K562 (cell line): Measurements from ENCODE around the gene OGDH. TPM values are rescaled to one million over a fixed set of nuclear protein-coding genes. Genes with fewer than 3 reads are reported as not detected.

Source experiments
- ADNP ChIP-seq: fragments of 200-800 bp; sonication (Bioruptor generic); IDR thresholded peaks from 2 replicates; pipeline ENCODE4 v1.6.1; 2016; ENCODE audit warnings: missing genetic modification characterization, missing compliant biosample characterization
- CCNT2 ChIP-seq: IDR thresholded peaks from 2 replicates; pipeline ENCODE4 v1.6.1; 2011; ENCODE audit warnings: borderline replicate concordance, low read depth, mild to moderate bottlenecking, moderate library complexity, mixed read lengths, low read length; ENCODE audit not compliant: insufficient read length; ENCODE audit errors: extremely low read depth
- ETS2 ChIP-seq: IDR thresholded peaks from 2 replicates; pipeline ENCODE4 v1.6.1; 2016; ENCODE audit warnings: borderline replicate concordance, missing genetic modification characterization, mild to moderate bottlenecking, moderate library complexity, missing compliant biosample characterization; ENCODE audit not compliant: poor library complexity, severe bottlenecking
- HCFC1 ChIP-seq: IDR thresholded peaks from 2 replicates; pipeline ENCODE4 v1.6.1; 2012; ENCODE audit warnings: low read depth, low read length, improper control_type of control experiment
- KDM4B ChIP-seq, 2 experiments: fragments of 450-650 bp in 1 of 2; sonication (generic) in 1 of 2; IDR thresholded peaks; 2 replicates each; pipeline ENCODE4 v1.6.1; 2016 to 2017; ENCODE audit warnings: borderline replicate concordance in 2 of 2, antibody characterized with exemption in 1 of 2, low read depth in 1 of 2, mild to moderate bottlenecking in 1 of 2
- KLF13 ChIP-seq: fragments of 450-650 bp; IDR thresholded peaks from 2 replicates; pipeline ENCODE4 v1.6.1; 2016; ENCODE audit warnings: missing genetic modification characterization, low read depth, mild to moderate bottlenecking, missing compliant biosample characterization, moderate library complexity, borderline replicate concordance
- NBN ChIP-seq: fragments of 450-650 bp; IDR thresholded peaks from 2 replicates; pipeline ENCODE4 v1.6.1; 2016; ENCODE audit warnings: low read depth, mild to moderate bottlenecking
- POLR2AphosphoS5 ChIP-seq: IDR thresholded peaks from 2 replicates; pipeline ENCODE4 v1.6.1; 2011; ENCODE audit warnings: mild to moderate bottlenecking, low read depth, low read length, moderate library complexity; ENCODE audit not compliant: control insufficient read depth, insufficient read depth
- POLR2H ChIP-seq: IDR thresholded peaks from 2 replicates; pipeline ENCODE4 v1.6.1; 2016; ENCODE audit warnings: missing genetic modification characterization, low read depth, mild to moderate bottlenecking, control low read depth, missing compliant biosample characterization, moderate library complexity
- PRDM10 ChIP-seq: fragments of 450-650 bp; IDR thresholded peaks from 2 replicates; pipeline ENCODE4 v1.6.1; 2018; ENCODE audit not compliant: partially characterized antibody
- TBP ChIP-seq: optimal IDR thresholded peaks from 2 replicates; pipeline ENCODE3; 2011; ENCODE audit warnings: low read depth, low read length, improper control_type of control experiment
- polyA plus RNA-seq, 8 experiments: library from polyadenylated mRNA; depleted of rRNA in 4 of 8; stranded (reverse) in 5 of 8; unstranded in 3 of 8; fragments of >200 nt; fragmentation: Nextera tagmentation in 2 of 8; fragmentation: Illumina TruSeq in 1 of 8; extraction: Ambion mirVana in 2 of 8; extraction: Trizol in 1 of 8; gene quantifications; 2 replicates each; pipeline versions ENCODE4 v1.2.1 to v1.2.3, GENCODE V29; 2011 to 2014; ENCODE audit warnings: inconsistent platforms in 1 of 8, missing spikeins in 1 of 8
- total RNA-seq, 7 experiments: library from RNA; depleted of rRNA in 6 of 7; stranded (reverse); fragments of >200 nt in 6 of 7; fragmentation: Illumina TruSeq in 2 of 7; extraction: Trizol in 2 of 7; gene quantifications; 2 replicates each; pipeline versions ENCODE4 v1.2.1 to v1.2.3, GENCODE V29; 2011 to 2021; ENCODE audit warnings: low replicate concordance in 1 of 7
- TF ChIP-seq, protein P1 (sequence below), 2 experiments: fragments of 450-650 bp; formaldehyde crosslinking in 1 of 2; IDR thresholded peaks; 2 replicates each; pipeline versions ENCODE4 v1.4.0 to v1.6.1; 2014 to 2020; ENCODE audit warnings: mild to moderate bottlenecking in 2 of 2, borderline replicate concordance in 1 of 2, low read depth in 1 of 2

Gene OGDH
- total and polyA plus RNA-seq, 9 of the 15 experiments (the other 6 are each of a cell fraction or from before 2014, with no cell fraction given), result 3.1 to 80.3 (median 23.5) TPM

GRCh38 chr7:44748045-44748947 lies 141.9 kb downstream of the OGDH start, which contains the start of gene ZMIZ2 (continued):
- TF ChIP-seq TBP (peak; percentile 60), KDM4B (IDR thresholded peaks at IDR 0.05; ENCODE audit: borderline replicate concordance in 2 of 2, low read depth in 1 of 2) (peak in 1 of 2 experiments; percentile 68; a peak in 1 of 4 replicates), NBN (peak; percentile 27; the same call in 1 of the 2 replicates), ETS2 (tag) (no peak), CCNT2 (peak; percentile 78), ADNP (no peak), HCFC1 (peak; percentile 61), POLR2AphosphoS5 (peak; percentile 51), POLR2H (tag) (peak; percentile 81), PRDM10 (peak; percentile 38), KLF13 (tag) (peak; percentile 21; the same call in 1 of the 2 replicates)
- TF ChIP-seq, protein P1, sequence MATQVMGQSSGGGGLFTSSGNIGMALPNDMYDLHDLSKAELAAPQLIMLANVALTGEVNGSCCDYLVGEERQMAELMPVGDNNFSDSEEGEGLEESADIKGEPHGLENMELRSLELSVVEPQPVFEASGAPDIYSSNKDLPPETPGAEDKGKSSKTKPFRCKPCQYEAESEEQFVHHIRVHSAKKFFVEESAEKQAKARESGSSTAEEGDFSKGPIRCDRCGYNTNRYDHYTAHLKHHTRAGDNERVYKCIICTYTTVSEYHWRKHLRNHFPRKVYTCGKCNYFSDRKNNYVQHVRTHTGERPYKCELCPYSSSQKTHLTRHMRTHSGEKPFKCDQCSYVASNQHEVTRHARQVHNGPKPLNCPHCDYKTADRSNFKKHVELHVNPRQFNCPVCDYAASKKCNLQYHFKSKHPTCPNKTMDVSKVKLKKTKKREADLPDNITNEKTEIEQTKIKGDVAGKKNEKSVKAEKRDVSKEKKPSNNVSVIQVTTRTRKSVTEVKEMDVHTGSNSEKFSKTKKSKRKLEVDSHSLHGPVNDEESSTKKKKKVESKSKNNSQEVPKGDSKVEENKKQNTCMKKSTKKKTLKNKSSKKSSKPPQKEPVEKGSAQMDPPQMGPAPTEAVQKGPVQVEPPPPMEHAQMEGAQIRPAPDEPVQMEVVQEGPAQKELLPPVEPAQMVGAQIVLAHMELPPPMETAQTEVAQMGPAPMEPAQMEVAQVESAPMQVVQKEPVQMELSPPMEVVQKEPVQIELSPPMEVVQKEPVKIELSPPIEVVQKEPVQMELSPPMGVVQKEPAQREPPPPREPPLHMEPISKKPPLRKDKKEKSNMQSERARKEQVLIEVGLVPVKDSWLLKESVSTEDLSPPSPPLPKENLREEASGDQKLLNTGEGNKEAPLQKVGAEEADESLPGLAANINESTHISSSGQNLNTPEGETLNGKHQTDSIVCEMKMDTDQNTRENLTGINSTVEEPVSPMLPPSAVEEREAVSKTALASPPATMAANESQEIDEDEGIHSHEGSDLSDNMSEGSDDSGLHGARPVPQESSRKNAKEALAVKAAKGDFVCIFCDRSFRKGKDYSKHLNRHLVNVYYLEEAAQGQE (IDR thresholded peaks at IDR 0.05; ENCODE audit: borderline replicate concordance), result peak; percentile 96
- TF ChIP-seq, protein P1 (CRISPR knock-in tag; IDR thresholded peaks at IDR 0.05; ENCODE audit: low read depth), result no peak
